Mesenchymal stem cell (in vitro differentiated cells and primary cell): ENCODE results near the gene FKBP8.
A peak's percentile ranks its signal among the peaks of the same experiment; 100 is the strongest.

Experiments
- DNase-seq: peaks from one replicate; pipeline ENCODE4 v3.0.0-alpha.2; 2013
- H2AFZ ChIP-seq: one replicate; pipeline ENCODE4 v1.6.1; 2013; ENCODE audit warnings: low read depth, mild to moderate bottlenecking, control low read depth, inconsistent platforms, low read length, moderate library complexity
- H2AK5ac ChIP-seq: 2 replicates; pipeline ENCODE4 v1.6.1; 2013; ENCODE audit warnings: low read length, moderate library complexity, mild to moderate bottlenecking, inconsistent platforms; ENCODE audit not compliant: severe bottlenecking
- H2BK120ac ChIP-seq: one replicate; pipeline ENCODE4 v1.6.1; 2013; ENCODE audit warnings: low read depth, mild to moderate bottlenecking, inconsistent platforms, low read length, moderate library complexity
- H2BK12ac ChIP-seq, 2 experiments: one replicate each; pipeline ENCODE4 v1.6.1; 2013; ENCODE audit warnings: inconsistent platforms in 2 of 2, low read length in 2 of 2, mild to moderate bottlenecking in 2 of 2, moderate library complexity in 2 of 2, control low read depth in 1 of 2
- H2BK15ac ChIP-seq: one replicate; pipeline ENCODE4 v1.6.1; 2013; ENCODE audit warnings: mild to moderate bottlenecking, low read depth, inconsistent platforms; ENCODE audit not compliant: poor library complexity, severe bottlenecking
- H2BK5ac ChIP-seq: 2 replicates; pipeline ENCODE4 v1.6.1; 2013; ENCODE audit warnings: low read depth, mild to moderate bottlenecking, low read length, control low read depth, inconsistent platforms; ENCODE audit not compliant: poor library complexity, severe bottlenecking
- H3K14ac ChIP-seq, 2 experiments: one replicate each; pipeline ENCODE4 v1.6.1; 2013; ENCODE audit warnings: inconsistent platforms in 2 of 2, low read length in 2 of 2, control low read depth in 1 of 2, mild to moderate bottlenecking in 1 of 2, moderate library complexity in 1 of 2
- H3K18ac ChIP-seq, 2 experiments: one replicate each; pipeline ENCODE4 v1.6.1; 2013; ENCODE audit warnings: inconsistent platforms in 2 of 2, low read length in 2 of 2, control low read depth in 1 of 2, low read depth in 1 of 2, mild to moderate bottlenecking in 1 of 2
- H3K23ac ChIP-seq, 2 experiments: one replicate each; pipeline ENCODE4 v1.6.1; 2013; ENCODE audit warnings: inconsistent platforms in 2 of 2, low read length in 2 of 2, mild to moderate bottlenecking in 2 of 2, moderate library complexity in 2 of 2, control low read depth in 1 of 2
- H3K27ac ChIP-seq: 2 replicates; pipeline ENCODE4 v1.5.1; 2013; ENCODE audit warnings: mild to moderate bottlenecking, moderate library complexity, low read length, control low read depth, inconsistent platforms; ENCODE audit not compliant: poor library complexity, severe bottlenecking
- H3K27me3 ChIP-seq, 2 experiments: 2 replicates each; pipeline versions ENCODE4 v1.6.1 to v1.7.0; 2013; ENCODE audit warnings: low read length in 2 of 2, mild to moderate bottlenecking in 2 of 2, moderate library complexity in 2 of 2, control low read depth in 1 of 2, inconsistent platforms in 1 of 2; ENCODE audit not compliant: control insufficient read depth in 1 of 2, insufficient read depth in 1 of 2
- H3K36me3 ChIP-seq, 2 experiments: 2 replicates each; pipeline versions ENCODE4 v1.6.1 to v1.7.0; 2013; ENCODE audit warnings: low read length in 2 of 2, control low read depth in 1 of 2, inconsistent platforms in 1 of 2, low read depth in 1 of 2, mild to moderate bottlenecking in 1 of 2; ENCODE audit not compliant: insufficient read depth in 2 of 2, control insufficient read depth in 1 of 2
- H3K4ac ChIP-seq, 2 experiments: one replicate each; pipeline ENCODE4 v1.6.1; 2013; ENCODE audit warnings: inconsistent platforms in 2 of 2, low read length in 2 of 2, mild to moderate bottlenecking in 2 of 2, moderate library complexity in 2 of 2, control low read depth in 1 of 2, low read depth in 1 of 2
- H3K4me1 ChIP-seq: 2 replicates; pipeline ENCODE4 v1.6.1; 2013; ENCODE audit warnings: low read depth, low read length, control low read depth; ENCODE audit not compliant: control insufficient read depth, insufficient read depth
- H3K4me2 ChIP-seq: 2 replicates; pipeline ENCODE4 v1.6.1; 2013; ENCODE audit warnings: low read length, mild to moderate bottlenecking, inconsistent platforms; ENCODE audit not compliant: poor library complexity, severe bottlenecking
- H3K4me3 ChIP-seq, 2 experiments: 2 replicates each; pipeline versions ENCODE4 v1.5.1 to v1.7.0; 2013; ENCODE audit warnings: low read length in 2 of 2, mild to moderate bottlenecking in 2 of 2, control low read depth in 1 of 2, low read depth in 1 of 2; ENCODE audit not compliant: insufficient read depth in 1 of 2
- H3K79me1 ChIP-seq: replicated peaks from 2 replicates; pipeline ENCODE4 v1.6.1; 2013; ENCODE audit warnings: mild to moderate bottlenecking, control low read depth, low read length, inconsistent platforms; ENCODE audit not compliant: poor library complexity, severe bottlenecking
- H3K9ac ChIP-seq: 2 replicates; pipeline ENCODE4 v1.7.0; 2013; ENCODE audit warnings: mild to moderate bottlenecking, low read length, moderate library complexity
- H3K9me3 ChIP-seq: 2 replicates; pipeline ENCODE4 v1.7.0; 2013; ENCODE audit warnings: mild to moderate bottlenecking, low read length; ENCODE audit not compliant: control insufficient read depth
- H4K8ac ChIP-seq: one replicate; pipeline ENCODE4 v1.6.1; 2013; ENCODE audit warnings: inconsistent platforms, mild to moderate bottlenecking, low read length, moderate library complexity
- H4K91ac ChIP-seq: one replicate; pipeline ENCODE4 v1.6.1; 2013; ENCODE audit warnings: mild to moderate bottlenecking, low read length, inconsistent platforms
- WGBS: methylation state at CpG from one replicate; pipeline ENCODE4 v1.1.7; 2013; ENCODE audit warnings: mixed read lengths; 5-methylcytosine and 5-hydroxymethylcytosine counted together

Gene FKBP8

GRCh38 chr19:18558604-18559003, 15.2 kb upstream of the FKBP8 start:
- DNase-seq = no peak
- peak overlapping the region; percentile 4 to 100 for H3K4me3 ChIP-seq
- no peak overlapping the region for H3K27ac ChIP-seq
- H3K4me1 ChIP-seq = peaks cover 4% of the 10 kb centered on the region
- H4K91ac ChIP-seq = no peak overlapping the region
- H2BK15ac ChIP-seq = no peak overlapping the region
- peaks cover 17 to 19% of the 10 kb centered on the region in 2 experiments for H3K36me3 ChIP-seq
- H2BK12ac ChIP-seq = no peak overlapping the region
- peak overlapping the region; percentile 79 for H3K4me2 ChIP-seq
- no peak overlapping the region for H3K18ac ChIP-seq
- H3K9ac ChIP-seq = peak overlapping the region; percentile 99
- H3K14ac ChIP-seq = no peak overlapping the region
- 61% methylated on average over 3 of the region's 3 CpGs for WGBS
- H2AFZ ChIP-seq = no peak overlapping the region
- H4K8ac ChIP-seq = no peak overlapping the region
- H2BK5ac ChIP-seq = no peak overlapping the region
- no peak overlapping the region for H2AK5ac ChIP-seq
- no peak overlapping the region for H3K23ac ChIP-seq
- no peaks in the 10 kb centered on the region for H3K27me3 ChIP-seq
- H3K79me1 ChIP-seq = peaks cover 16% of the 10 kb centered on the region
- H2BK120ac ChIP-seq = no peak overlapping the region
- no peak overlapping the region for H3K4ac ChIP-seq
- H3K9me3 ChIP-seq = no peaks in the 10 kb centered on the region

GRCh38 chr19:18558202-18558555, 14.8 kb upstream of the FKBP8 start:
- Histone ChIP-seq H4K8ac (peak overlapping the region; percentile 87), H3K23ac (peak overlapping the region in 1 of 2 experiments; percentile 91), H2BK5ac (peak overlapping the region; percentile 26), H4K91ac (peak overlapping the region; percentile 83), H2BK120ac (peak overlapping the region; percentile 78), H2BK12ac (peak overlapping the region in 1 of 2 experiments; percentile 75), H3K4me1 (peaks cover 4% of the 10 kb centered on the region), H3K27ac (no peak overlapping the region), H2BK15ac (no peak overlapping the region), H3K18ac (peak overlapping the region; percentile 56 to 97), H3K79me1 (peaks cover 16% of the 10 kb centered on the region), H3K27me3 (no peaks in the 10 kb centered on the region), H3K9ac (peak overlapping the region; percentile 99), H2AK5ac (peak overlapping the region; percentile 43), H3K4me2 (peak overlapping the region; percentile 79), H3K4ac (peak overlapping the region; percentile 79 to 97), H3K4me3 (peak overlapping the region; percentile 94 to 100), H3K9me3 (no peaks in the 10 kb centered on the region), H2AFZ (peak overlapping the region; percentile 86), H3K36me3 (peaks cover 13 to 15% of the 10 kb centered on the region in 2 experiments), H3K14ac (peak overlapping the region in 1 of 2 experiments; percentile 96)
- no peak for DNase-seq
- 11% methylated on average over 11 of the region's 11 CpGs for WGBS

GRCh38 chr19:18557411-18558201, 14.2 kb upstream of the FKBP8 start, which contains the start of gene KXD1:
KXD1 (plus strand) TSS chr19:18557870; CDS start chr19:18562057, 4,187 bp downstream.
- WGBS = 2% methylated on average over 57 of the region's 58 CpGs
- Histone ChIP-seq H3K4me2 (peak within 1 kb of the TSS; percentile 79), H4K91ac (peak within 1 kb of the TSS; percentile 83), H4K8ac (peak within 1 kb of the TSS; percentile 97), H3K27ac (no peak within 1 kb of the TSS), H2AFZ (peak within 1 kb of the TSS; percentile 86), H2AK5ac (peak within 1 kb of the TSS; percentile 43), H2BK120ac (peak within 1 kb of the TSS; percentile 78), H3K36me3 (peaks cover 9% of the 10 kb centered on the region in 2 experiments), H3K4me3 (peak within 1 kb of the TSS; percentile 94 to 100), H3K23ac (peak within 1 kb of the TSS in 1 of 2 experiments; percentile 91), H2BK12ac (peak within 1 kb of the TSS in 1 of 2 experiments; percentile 75), H3K9me3 (no peaks in the 10 kb centered on the region), H3K14ac (peak within 1 kb of the TSS in 1 of 2 experiments; percentile 96), H2BK15ac (no peak within 1 kb of the TSS), H3K9ac (peak within 1 kb of the TSS; percentile 99), H3K27me3 (no peaks in the 10 kb centered on the region), H2BK5ac (peak within 1 kb of the TSS; percentile 26), H3K4ac (peak within 1 kb of the TSS; percentile 79 to 97), H3K79me1 (peaks cover 15% of the 10 kb centered on the region), H3K4me1 (peaks cover 4% of the 10 kb centered on the region), H3K18ac (peak within 1 kb of the TSS; percentile 77 to 97)
- peak; percentile 99 for DNase-seq

- DNase-seq = no peak
- no peaks in the 10 kb centered on the region for H3K27me3 ChIP-seq
- H3K9me3 ChIP-seq = no peaks in the 10 kb centered on the region
Measured at GRCh38 chr19:18551631-18552030, 8.3 kb upstream of the FKBP8 start.

More at GRCh38 chr19:18551631-18552030, 8.3 kb upstream of the FKBP8 start:
- no peak overlapping the region for H2BK120ac ChIP-seq
- no peak overlapping the region for H3K23ac ChIP-seq
- no peak overlapping the region for H3K18ac ChIP-seq
- no peak overlapping the region for H3K4me3 ChIP-seq
- H3K79me1 ChIP-seq = no peaks in the 10 kb centered on the region
- no peak overlapping the region for H2BK5ac ChIP-seq
- H2AFZ ChIP-seq = no peak overlapping the region
- no peak overlapping the region for H2BK15ac ChIP-seq
- no peak overlapping the region for H4K91ac ChIP-seq
- H3K9ac ChIP-seq = no peak overlapping the region
- H4K8ac ChIP-seq = no peak overlapping the region
- H3K14ac ChIP-seq = no peak overlapping the region
- no peak overlapping the region for H2AK5ac ChIP-seq
- no peak overlapping the region for H3K4me2 ChIP-seq
- WGBS = 83% methylated on average over 5 of the region's 6 CpGs
- H3K36me3 ChIP-seq = no peaks in the 10 kb centered on the region
- no peak overlapping the region for H3K4ac ChIP-seq
- H3K27ac ChIP-seq = no peak overlapping the region
- H3K4me1 ChIP-seq = no peaks in the 10 kb centered on the region
- no peak overlapping the region for H2BK12ac ChIP-seq
